LNCaP clone FGC (cell line): ENCODE data around the gene MAP3K7CL.

Source experiments
- DNase-seq: peaks from one replicate; pipeline ENCODE4 v3.0.0-alpha.2; 2011; ENCODE audit warnings: low read depth
- H3K4me3 ChIP-seq: 2 replicates; pipeline ENCODE4 v1.5.1; 2011; ENCODE audit warnings: mild to moderate bottlenecking, low read depth, low read length, control low read depth
- CTCF ChIP-seq: IDR thresholded peaks from 2 replicates; pipeline ENCODE4 v1.5.1; 2012; ENCODE audit warnings: mild to moderate bottlenecking; ENCODE audit not compliant: control insufficient read depth, insufficient read depth; ENCODE audit errors: extremely low read depth

MAP3K7CL gene

GRCh38 chr21:29146726-29147125 is 16.3 kb downstream of the MAP3K7CL start:
- no peak for DNase-seq
- TF ChIP-seq CTCF: no peak
- H3K4me3 ChIP-seq: no peak overlapping the region

- H3K4me3 ChIP-seq: no peak overlapping the region
- DNase-seq: no peak
- no peak for TF ChIP-seq CTCF
Observed at GRCh38 chr21:29148530-29148929, 18.1 kb downstream of the MAP3K7CL start.

- no peak overlapping the region for H3K4me3 ChIP-seq
- peak; percentile 95 for DNase-seq
- TF ChIP-seq CTCF: no peak
Observed at GRCh38 chr21:29149808-29150425, 19.5 kb downstream of the MAP3K7CL start.

GRCh38 chr21:29151931-29152330 is 21.5 kb downstream of the MAP3K7CL start:
- no peak for DNase-seq
- TF ChIP-seq CTCF: no peak
- H3K4me3 ChIP-seq: no peak overlapping the region

GRCh38 chr21:29152916-29153315 is 22.5 kb downstream of the MAP3K7CL start:
- TF ChIP-seq CTCF: no peak
- DNase-seq: no peak
- no peak overlapping the region for H3K4me3 ChIP-seq

- no peak for TF ChIP-seq CTCF
- H3K4me3 ChIP-seq: no peak overlapping the region
- DNase-seq: no peak
Observed at GRCh38 chr21:29154270-29154669, 23.8 kb downstream of the MAP3K7CL start.
